GM19395 (cell line): ENCODE data around the gene CACNA1G.
A peak's percentile ranks its signal among the peaks of the same experiment; 100 is the strongest.

Experiments
- ATAC-seq: cut with Tn5 transposase; IDR thresholded peaks from one replicate; pipeline ENCODE4 v1.9.1; 2021; ENCODE audit warnings: mild to moderate bottlenecking, moderate library complexity; ENCODE audit not compliant: unreplicated experiment

The CACNA1G gene

GRCh38 chr17:50547035-50547735 lies 13.3 kb upstream of the CACNA1G start, which contains the start of gene SPATA20:
Gene SPATA20, plus strand, starts transcription at chr17:50547174. Its CDS starts 35 bp downstream, at chr17:50547209.
- peak; percentile 75 for ATAC-seq

- ATAC-seq: no peak
Measured at GRCh38 chr17:50547736-50548083, 12.8 kb upstream of the CACNA1G start.

DNA sequence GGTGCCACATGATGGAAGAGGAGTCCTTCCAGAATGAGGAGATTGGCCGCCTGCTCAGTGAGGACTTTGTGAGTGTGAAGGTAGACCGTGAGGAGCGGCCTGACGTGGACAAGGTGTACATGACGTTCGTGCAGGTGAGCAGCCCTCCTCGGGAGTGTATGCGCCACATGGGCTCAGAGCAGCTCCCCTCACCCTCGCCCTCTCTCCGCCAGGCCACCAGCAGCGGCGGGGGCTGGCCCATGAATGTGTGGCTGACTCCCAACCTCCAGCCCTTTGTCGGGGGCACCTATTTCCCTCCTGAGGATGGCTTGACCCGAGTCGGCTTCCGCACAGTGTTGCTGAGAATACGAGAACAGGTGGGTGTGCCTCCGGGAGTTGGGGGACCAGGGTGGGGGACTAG lies 11.7 kb upstream of the CACNA1G start:
- ATAC-seq: no peak

GRCh38 chr17:50549256-50549941 lies 11.1 kb upstream of the CACNA1G start:
- no peak for ATAC-seq

DNA sequence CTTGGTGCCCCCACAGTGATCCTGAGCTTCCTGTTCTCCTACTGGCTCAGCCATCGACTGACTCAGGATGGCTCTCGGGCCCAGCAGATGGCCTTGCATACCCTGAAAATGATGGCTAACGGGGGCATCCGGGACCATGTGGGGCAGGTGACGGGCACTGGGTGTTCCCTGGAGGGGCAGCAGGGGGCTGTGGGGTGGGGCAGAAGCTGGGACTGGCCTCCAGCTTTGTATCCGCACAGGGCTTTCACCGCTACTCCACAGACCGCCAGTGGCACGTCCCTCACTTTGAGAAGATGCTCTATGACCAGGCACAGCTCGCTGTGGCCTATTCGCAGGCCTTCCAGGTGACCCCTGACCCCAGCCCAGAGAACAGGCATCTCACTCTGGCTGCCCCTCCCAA lies 10.5 kb upstream of the CACNA1G start:
- ATAC-seq: no peak

DNA sequence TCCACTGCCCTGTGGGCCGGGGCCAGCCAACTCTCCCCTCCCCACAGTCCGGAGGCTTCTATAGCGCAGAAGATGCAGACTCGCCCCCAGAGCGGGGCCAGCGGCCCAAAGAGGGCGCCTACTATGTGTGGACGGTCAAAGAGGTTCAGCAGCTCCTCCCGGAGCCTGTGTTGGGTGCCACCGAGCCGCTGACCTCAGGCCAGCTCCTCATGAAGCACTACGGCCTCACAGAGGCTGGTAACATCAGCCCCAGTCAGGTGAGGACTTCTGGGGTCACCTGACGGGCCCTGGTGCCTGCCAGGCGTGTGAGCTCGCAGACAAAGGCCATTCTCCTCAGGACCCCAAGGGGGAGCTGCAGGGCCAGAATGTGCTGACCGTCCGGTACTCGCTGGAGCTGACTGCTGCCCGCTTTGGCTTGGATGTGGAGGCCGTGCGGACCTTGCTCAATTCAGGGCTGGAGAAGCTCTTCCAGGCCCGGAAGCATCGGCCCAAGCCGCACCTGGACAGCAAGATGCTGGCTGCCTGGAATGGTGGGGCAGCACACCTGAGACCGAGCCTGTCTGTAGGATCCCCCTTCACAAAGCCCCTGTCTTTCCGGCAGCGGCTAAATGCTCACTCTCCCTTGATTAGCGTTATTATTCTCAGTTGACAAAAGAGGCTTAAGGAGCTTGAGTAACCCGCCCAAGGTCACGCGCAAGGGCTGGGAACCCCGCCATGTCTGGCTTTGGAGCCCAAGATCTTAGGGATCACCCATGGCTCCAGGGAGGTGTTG lies 9.7 kb upstream of the CACNA1G start:
- no peak for ATAC-seq

- no peak for ATAC-seq
Measured at GRCh38 chr17:50551433-50551815, 9.1 kb upstream of the CACNA1G start.

DNA sequence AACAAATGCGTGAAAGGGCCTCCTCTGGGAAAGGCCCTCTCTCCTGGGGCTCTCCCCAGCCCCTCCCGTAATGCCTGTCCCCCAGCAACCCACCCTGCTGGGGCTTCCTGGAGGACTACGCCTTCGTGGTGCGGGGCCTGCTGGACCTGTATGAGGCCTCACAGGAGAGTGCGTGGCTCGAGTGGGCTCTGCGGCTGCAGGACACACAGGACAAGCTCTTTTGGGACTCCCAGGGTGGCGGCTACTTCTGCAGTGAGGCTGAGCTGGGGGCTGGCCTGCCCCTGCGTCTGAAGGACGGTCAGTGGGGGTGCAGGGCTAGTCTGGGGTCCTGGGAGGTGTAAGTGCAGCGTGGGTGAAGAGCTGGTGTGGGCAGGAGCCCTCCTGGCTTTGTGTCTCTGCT lies 8.6 kb upstream of the CACNA1G start:
- ATAC-seq: no peak

DNA sequence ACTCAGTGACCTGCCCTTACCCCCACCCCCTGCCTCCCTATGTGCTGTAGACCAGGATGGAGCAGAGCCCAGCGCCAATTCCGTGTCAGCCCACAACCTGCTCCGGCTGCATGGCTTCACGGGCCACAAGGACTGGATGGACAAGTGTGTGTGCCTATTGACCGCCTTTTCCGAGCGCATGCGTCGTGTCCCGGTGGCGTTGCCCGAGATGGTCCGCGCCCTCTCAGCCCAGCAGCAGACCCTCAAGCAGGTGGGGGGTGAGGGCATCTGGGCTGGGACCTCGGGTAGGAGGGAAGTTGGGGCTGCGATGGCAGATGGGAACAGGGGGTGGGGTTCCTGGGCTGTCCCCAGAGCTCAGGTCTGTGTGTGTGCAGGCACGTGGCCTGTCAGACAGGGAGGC lies 6.3 kb upstream of the CACNA1G start:
- no peak for ATAC-seq

- ATAC-seq: no peak
Measured at GRCh38 chr17:50556803-50557202, 3.7 kb upstream of the CACNA1G start.

DNA sequence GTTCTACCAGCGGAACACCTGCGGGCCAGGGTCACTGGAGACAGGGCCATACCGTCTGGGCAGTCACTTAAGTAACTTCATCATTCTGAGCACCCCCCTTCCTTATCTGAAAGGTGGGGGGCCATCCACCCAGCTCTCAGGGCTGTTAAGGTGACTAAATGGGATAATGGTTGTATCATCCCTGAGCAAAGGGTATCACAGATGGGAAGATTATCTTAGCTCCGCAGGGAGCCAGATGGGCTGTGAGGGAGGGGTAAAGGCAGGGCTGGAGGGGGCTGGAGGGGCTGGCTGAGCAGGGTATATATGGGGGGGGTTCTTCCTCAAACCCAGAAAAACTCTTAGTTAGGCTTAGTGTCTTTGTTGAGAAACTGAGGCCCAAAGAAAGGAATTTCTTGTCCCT lies 2.9 kb upstream of the CACNA1G start:
- no peak for ATAC-seq

DNA sequence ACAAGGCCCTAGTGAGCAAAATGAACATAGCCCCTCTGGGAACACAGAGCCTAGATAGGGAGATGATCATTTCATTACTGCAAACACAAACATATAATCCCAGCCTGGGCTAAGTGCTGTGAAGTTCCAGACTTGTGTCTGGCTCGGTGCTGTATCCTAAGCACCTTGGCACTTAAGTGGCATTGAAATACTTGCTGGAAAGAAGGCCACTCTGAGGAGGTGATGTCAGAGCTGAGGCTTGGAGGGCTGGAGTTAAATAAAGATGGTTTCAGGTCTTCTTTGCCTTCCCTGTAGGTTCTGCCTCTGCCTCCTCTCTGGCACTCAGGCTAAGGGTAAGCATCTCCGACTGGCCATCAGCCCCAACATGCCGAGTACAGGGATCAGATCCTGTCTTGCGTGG lies 2.4 kb upstream of the CACNA1G start:
- no peak for ATAC-seq

DNA sequence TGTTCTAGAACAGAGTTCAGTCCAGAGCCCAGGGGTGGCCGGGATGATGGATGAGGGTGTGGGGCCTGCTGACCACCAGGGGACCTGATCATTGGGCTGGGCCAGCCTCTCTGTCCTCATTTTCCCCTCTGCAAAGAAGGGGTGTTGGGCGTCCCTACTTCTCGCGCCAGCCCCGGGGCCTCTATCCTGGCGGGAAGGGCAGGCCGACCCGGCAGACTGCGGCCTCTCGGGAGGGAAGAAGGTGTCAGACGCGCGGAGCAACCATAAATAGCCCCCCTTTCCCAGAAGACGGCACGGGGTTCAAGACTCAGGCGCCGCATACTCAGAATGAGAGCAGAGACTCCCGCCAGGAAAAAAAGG lies 2.0 kb upstream of the CACNA1G start:
- no peak for ATAC-seq

DNA sequence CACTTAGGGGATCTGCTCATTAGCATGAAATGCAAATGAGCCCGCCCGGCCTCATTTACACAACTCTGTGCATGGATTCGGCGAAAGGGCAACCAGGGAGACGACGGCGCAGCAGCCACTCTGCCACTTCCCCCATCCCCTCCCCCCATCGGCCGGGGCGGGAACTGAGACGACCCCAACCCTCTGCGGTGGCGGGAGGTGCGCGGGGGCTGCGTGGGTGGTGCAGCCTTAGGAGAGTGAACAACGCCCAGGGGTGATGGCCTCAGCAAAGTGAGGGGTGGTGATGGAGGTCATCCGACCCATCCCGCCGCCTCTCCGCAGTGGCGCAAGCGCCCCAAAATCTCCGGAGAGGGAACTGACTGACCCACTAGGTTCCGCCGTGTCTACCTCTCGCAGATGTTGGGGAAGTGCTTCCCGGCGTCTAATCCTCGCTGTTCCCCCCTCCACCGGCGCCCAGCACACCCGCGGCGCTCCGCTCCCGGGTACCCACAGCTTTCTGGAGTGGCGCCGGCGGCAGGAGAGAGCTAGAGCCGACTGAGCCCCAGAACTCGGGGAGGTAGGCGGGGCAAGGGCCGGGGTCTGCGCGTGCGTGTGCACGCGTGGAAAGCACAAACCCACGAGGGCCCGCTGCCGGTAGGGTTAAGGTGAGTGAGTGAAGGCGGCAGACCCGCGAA lies 1.4 kb upstream of the CACNA1G start:
- no peak for ATAC-seq

GRCh38 chr17:50559674-50560184 lies 786 bp upstream of the CACNA1G start:
- no peak for ATAC-seq

DNA sequence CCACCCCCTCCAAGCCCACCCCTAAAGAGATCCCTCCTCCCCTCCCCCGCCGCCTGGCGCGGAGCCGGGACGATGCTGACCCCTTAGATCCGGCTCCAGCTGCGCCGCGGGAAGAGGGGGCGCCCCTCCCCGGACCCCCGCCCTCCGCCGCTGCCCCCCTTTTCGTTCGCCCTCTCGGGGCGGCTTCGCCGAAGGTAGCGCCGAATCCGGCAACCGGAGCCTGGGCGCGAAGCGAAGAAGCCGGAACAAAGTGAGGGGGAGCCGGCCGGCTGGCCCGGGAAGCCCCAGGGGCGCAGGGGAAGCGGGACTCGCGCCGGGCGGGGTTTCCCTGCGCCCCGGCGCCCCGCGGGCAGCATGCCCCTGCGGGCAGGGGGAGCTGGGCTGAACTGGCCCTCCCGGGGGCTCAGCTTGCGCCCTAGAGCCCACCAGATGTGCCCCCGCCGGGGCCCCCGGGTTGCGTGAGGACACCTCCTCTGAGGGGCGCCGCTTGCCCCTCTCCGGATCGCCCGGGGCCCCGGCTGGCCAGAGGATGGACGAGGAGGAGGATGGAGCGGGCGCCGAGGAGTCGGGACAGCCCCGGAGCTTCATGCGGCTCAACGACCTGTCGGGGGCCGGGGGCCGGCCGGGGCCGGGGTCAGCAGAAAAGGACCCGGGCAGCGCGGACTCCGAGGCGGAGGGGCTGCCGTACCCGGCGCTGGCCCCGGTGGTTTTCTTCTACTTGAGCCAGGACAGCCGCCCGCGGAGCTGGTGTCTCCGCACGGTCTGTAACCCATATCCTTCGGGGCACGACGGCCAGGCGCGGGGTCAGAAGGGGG lies 623 bp downstream of the CACNA1G start:
- ATAC-seq: no peak

DNA sequence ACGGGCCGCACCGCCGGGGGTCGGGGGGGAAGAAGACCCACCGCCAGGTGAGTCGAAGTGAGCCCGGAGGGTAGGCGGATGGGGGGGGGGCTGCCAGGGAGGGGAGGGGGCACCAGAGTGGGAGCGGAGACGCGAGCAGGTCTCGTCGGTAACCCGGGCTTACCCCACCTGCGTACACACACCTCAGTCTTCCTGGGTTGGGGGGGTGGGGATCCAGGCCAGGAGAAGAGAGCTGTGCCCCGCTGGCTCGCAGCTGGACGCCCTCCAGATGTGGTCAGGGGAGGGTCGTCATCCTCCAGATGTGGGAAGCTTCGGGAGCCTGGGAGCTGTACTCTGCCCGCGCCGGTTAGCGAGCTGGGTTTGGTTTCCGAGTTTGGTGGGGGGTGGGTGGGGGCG lies 1.2 kb downstream of the CACNA1G start:
- no peak for ATAC-seq

DNA sequence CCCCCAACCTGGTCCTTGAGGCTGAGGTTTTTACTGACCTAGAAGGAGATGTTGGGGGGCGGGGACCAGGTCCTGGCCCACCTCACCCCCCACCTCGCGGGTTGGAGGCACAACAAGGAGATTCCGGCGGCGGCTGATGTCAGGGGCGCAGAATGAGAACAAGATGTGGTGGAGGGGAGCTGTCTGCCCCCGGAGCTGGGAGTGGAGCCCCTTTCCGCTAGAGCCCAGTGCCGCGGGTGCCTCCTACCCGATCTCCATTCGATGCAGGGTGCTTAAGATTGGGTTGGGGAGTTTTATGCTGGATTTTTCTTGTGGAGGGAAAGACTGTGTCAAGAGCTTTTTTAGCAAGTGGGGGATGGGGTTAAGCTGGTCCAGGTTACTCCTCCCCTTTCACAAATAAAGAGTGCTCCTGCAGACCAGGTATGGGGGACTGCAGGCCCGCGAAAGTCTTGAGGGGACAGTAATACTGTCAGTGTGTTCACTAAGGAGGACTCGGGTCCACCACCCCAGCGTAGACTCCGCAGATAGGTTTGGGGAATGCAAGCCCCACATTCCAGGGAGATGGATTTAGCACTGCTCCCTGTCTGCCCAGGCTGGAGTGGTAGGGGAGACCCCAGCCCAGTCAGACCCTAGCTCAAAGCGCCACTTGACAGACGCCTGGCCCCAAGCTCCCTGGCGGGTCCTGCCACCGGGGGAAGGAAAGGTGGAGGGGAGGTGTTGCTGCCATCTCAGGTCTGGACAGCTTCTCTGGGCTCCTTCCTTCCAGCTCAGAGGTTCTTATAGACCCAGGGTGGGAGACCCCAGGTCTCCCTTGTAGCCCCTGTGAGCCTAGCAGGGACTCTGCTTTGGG lies 2.0 kb downstream of the CACNA1G start:
- no peak for ATAC-seq

DNA sequence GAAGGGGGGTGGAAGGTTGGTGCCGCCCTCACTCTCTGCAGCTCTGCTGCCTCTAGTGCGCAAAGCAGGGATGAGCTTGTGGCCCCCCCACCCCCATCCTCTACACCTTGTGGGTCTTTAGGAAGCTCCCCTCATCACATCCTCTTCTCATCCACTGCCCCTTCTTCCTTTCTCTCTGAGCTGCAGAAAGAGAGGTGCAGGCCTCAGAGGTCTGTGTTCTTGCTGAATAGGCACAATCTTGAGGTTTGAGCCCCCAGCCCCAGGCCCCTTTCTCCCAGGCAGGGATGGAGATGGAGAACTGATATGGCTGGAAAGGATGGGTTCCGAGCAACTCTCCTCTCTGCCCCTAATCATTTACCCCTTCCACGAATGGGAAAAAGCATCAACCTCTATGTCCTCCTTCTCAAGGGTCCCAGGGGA lies 2.6 kb downstream of the CACNA1G start:
- no peak for ATAC-seq

DNA sequence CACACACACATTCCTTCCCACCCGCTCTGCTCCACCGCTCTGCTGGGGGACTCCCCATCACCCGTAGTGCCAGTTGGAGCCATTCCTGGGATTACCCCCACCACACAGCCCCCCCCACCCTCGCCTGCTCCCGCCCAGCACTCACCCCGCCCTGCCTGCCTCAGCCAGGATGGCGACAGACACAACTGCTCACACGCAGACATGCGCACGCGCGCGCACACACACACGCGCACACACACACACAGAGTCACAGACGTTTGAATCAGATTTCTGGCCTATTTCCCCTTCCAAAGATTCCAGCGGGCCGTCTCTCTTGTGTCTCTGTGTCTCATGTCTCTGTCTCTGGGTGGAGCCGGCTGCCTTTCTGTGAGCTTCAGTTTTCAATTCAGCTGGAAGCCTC lies 4.4 kb downstream of the CACNA1G start:
- no peak for ATAC-seq
